HFF-Myc (cell line): ENCODE measurements around the gene CLMN.

Experiments used
- DNase-seq: peaks from one replicate; pipeline ENCODE4 v3.0.0-alpha.2; 2011; ENCODE audit warnings: low read depth; ENCODE audit errors: extremely low read depth
- H3K4me3 ChIP-seq: replicated peaks from 2 replicates; pipeline ENCODE4 v1.5.1; 2011; ENCODE audit warnings: low read depth, mild to moderate bottlenecking, control low read depth, low read length
- CTCF ChIP-seq: IDR thresholded peaks from 2 replicates; pipeline ENCODE4 v1.5.1; 2012; ENCODE audit warnings: mild to moderate bottlenecking, low read depth, low read length, control low read depth; ENCODE audit errors: missing control alignments

The CLMN gene

GRCh38 chr14:95330591-95331370, 11.1 kb upstream of the CLMN start:
- TF ChIP-seq CTCF, result no peak
- no peak overlapping the region for H3K4me3 ChIP-seq
- no peak for DNase-seq

GRCh38 chr14:95329941-95330340, 10.2 kb upstream of the CLMN start:
- DNase-seq, result no peak
- TF ChIP-seq CTCF, result no peak
- H3K4me3 ChIP-seq, result no peak overlapping the region

- DNase-seq, result no peak
- no peak overlapping the region for H3K4me3 ChIP-seq
- TF ChIP-seq CTCF, result no peak
Measured at GRCh38 chr14:95328729-95329503, 9.2 kb upstream of the CLMN start.

GRCh38 chr14:95327558-95328374, 8.1 kb upstream of the CLMN start:
- H3K4me3 ChIP-seq, result no peak overlapping the region
- no peak for DNase-seq
- TF ChIP-seq CTCF, result no peak

GRCh38 chr14:95326987-95327386, 7.3 kb upstream of the CLMN start:
- no peak for DNase-seq
- TF ChIP-seq CTCF, result no peak
- no peak overlapping the region for H3K4me3 ChIP-seq

- no peak for TF ChIP-seq CTCF
- no peak for DNase-seq
- no peak overlapping the region for H3K4me3 ChIP-seq
Measured at GRCh38 chr14:95323917-95324316, 4.2 kb upstream of the CLMN start.
